ENCODE measurements around the gene DPP6.

GRCh38 chr7:154489897-154490296 is 437.7 kb downstream of the DPP6 start:
- TF ChIP-seq CTCF (conservative IDR thresholded peaks at IDR 0.05; ENCODE audit: low read length) (no peak), EZH2phosphoT487 (IDR thresholded peaks at IDR 0.05; ENCODE audit: borderline replicate concordance, low read depth, low read length) (no peak)
